Mammary epithelial cell (primary cell): Measurements from ENCODE around the gene SERPINA12.

Source experiments
- CTCF ChIP-seq, 2 donors: IDR thresholded peaks in 1 of 2; conservative IDR thresholded peaks in 1 of 2; 2 replicates each; pipeline ENCODE4 v1.5.1; 2011 to 2012; ENCODE audit warnings: inconsistent platforms in 2 of 2, low read length in 2 of 2, mild to moderate bottlenecking in 2 of 2, control low read depth in 1 of 2, low read depth in 1 of 2; ENCODE audit not compliant: insufficient read depth in 1 of 2; ENCODE audit errors: extremely low read depth in 1 of 2
- EZH2 ChIP-seq: IDR thresholded peaks from 2 replicates; pipeline ENCODE4 v1.6.1; 2012; ENCODE audit warnings: low read length, inconsistent platforms, borderline replicate concordance

- TF ChIP-seq EZH2, result no peak
- TF ChIP-seq CTCF (conservative IDR thresholded peaks at IDR 0.05 in 1 of 2, IDR thresholded peaks at IDR 0.05 in 1 of 2; ENCODE audit: extremely low read depth in 1 of 2, insufficient read depth in 1 of 2, low read depth in 1 of 2, low read length in 2 of 2), result no peak
These were observed 25.5 kb downstream of the SERPINA12 start for GRCh38 chr14:94483729-94484275.
